Thyroid gland (tissue), 4 donors: ENCODE results near the gene MRPS33.

Experiments used
- POLR2A ChIP-seq, 2 donors: fragments of 450-650 bp; IDR thresholded peaks; one replicate each; pipeline ENCODE4 v1.6.1; 2017; ENCODE audit warnings: antibody characterized with exemption in 2 of 2, mild to moderate bottlenecking in 2 of 2, moderate library complexity in 1 of 2
- TF ChIP-seq, protein P1 (sequence below), 6 experiments: fragments of 200-600 bp in 3 of 6; fragments of 450-650 bp in 3 of 6; sonication (generic) in 3 of 6; IDR thresholded peaks; one replicate each; pipeline ENCODE4 v1.5.1; 2016 to 2019; ENCODE audit warnings: antibody characterized with exemption in 6 of 6, mild to moderate bottlenecking in 2 of 6, inconsistent platforms in 1 of 6, moderate library complexity in 1 of 6

DNA sequence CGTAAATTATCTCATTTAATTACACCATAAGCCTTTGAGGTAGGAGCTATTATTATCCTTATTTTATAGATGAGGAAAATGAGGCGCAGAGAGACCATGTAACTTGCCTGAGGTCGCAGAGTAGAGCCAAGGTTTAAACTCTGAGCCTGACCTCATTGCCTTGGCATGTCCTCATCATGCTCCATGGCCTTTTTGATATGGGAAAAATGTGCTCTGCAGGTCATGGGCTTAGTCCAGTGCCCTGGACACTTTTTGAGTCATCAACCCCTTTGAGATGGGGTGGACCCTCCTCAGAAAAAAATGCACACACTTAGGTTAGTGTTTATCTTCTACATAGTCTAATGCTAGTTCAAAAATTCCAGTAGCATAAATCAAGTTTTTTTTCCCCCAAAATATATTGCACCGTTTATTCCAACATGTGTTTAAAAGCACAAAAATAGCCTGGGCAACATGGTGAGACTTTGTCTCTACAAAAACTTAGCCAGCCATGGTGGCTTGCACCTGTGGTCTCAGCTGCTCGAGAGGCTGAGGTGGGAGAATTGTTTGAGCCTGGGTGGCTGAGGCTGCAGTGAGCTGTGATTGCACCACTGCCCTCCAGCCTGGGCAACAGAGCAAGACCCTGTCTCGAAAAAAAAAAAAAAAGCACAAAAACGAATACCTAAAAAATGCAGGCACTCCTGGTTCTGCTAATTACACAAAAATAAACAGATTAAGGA lies 30.5 kb upstream of the MRPS33 start:
- TF ChIP-seq, protein P1, sequence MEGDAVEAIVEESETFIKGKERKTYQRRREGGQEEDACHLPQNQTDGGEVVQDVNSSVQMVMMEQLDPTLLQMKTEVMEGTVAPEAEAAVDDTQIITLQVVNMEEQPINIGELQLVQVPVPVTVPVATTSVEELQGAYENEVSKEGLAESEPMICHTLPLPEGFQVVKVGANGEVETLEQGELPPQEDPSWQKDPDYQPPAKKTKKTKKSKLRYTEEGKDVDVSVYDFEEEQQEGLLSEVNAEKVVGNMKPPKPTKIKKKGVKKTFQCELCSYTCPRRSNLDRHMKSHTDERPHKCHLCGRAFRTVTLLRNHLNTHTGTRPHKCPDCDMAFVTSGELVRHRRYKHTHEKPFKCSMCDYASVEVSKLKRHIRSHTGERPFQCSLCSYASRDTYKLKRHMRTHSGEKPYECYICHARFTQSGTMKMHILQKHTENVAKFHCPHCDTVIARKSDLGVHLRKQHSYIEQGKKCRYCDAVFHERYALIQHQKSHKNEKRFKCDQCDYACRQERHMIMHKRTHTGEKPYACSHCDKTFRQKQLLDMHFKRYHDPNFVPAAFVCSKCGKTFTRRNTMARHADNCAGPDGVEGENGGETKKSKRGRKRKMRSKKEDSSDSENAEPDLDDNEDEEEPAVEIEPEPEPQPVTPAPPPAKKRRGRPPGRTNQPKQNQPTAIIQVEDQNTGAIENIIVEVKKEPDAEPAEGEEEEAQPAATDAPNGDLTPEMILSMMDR (IDR thresholded peaks at IDR 0.05): no peak
- TF ChIP-seq POLR2A (IDR thresholded peaks at IDR 0.05): no peak
